ENCODE data around the gene PCTP.

Gene PCTP

DNA sequence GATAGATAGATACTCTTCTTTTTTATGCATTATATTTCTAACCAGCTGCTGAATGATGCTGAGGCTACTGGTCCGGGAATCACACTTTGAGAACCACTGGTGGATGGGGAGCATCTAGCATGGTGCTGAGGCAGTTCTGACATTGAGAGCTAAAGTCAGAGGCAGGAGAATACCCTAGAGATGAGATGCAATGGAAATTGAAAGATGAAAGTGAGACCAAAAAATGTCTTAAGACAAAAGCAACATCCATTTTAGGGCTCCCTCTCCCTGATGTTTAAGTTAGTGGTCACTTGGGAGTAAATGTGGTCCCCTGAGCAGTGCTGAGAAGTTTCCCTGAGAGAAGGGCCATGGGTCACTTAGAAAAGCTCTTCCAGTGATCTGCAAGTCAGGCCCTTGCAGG is 6.8 kb downstream of the PCTP start:
- DNase-seq (ENCODE audit: low read depth): no peak

- DNase-seq (ENCODE audit: low read depth): no peak
These were observed 7.3 kb downstream of the PCTP start for GRCh38 chr17:55758171-55758570.

GRCh38 chr17:55760643-55761355 is 9.9 kb downstream of the PCTP start:
- DNase-seq (ENCODE audit: low read depth): no peak

- no peak for DNase-seq (ENCODE audit: low read depth)
These were observed 11.4 kb downstream of the PCTP start for GRCh38 chr17:55762086-55762858.

GRCh38 chr17:55763856-55764255 is 13.0 kb downstream of the PCTP start:
- no peak for DNase-seq (ENCODE audit: low read depth)

DNA sequence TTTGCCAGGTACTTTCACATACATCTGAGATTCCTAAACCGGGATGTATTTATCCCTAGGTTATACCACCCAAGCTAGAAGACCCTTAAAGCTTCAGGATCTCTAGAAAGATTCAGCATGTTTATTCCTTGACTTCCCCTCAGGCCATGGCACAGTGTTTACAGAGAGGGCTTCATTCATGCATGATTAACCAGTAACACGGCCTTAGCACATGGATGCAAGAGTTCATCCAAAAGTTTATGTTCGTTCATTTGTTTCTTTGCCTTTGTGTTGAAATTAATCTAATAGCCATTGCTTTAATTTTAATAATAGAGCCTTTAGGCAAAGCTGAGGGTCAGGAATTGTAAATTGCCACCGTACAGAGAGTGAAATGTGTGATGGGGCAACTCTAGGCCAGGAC is 13.8 kb downstream of the PCTP start:
- no peak for DNase-seq (ENCODE audit: low read depth)

- no peak for DNase-seq (ENCODE audit: low read depth)
These were observed 14.6 kb downstream of the PCTP start for GRCh38 chr17:55765472-55765871.

DNA sequence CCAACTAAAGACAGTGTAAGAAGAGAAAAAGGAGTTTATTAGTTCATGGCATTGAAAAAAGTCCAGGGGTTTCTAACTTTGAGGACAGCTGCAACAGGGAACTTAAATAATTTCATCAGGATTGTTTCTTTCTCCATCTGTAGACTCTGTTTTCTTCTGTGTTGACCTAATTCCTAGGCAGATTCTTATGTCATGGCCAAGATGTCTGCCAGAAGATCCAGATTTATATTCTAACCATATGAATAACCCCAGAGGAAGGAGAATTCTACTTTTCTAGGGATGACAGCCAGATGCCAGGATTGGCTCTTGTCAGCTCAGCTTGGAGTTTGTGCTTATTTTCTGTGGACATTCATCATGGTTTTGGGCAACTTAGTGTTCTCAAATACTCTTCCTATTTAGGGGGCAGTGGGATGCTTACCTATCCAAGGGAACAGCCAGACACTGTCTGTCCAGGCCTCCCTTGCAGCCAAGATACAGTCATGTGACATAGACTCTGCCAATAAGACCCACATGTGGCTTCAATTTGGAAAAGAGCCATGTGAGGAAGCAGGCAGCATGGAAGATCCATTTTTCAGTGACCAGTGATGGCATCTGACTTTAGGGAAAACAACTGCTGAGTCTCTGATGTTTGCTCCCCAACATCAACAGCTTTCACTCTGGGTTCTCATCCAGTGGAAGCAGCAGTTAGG is 18.2 kb downstream of the PCTP start:
- DNase-seq (ENCODE audit: low read depth): no peak

- no peak for DNase-seq (ENCODE audit: low read depth)
These were observed 18.8 kb downstream of the PCTP start for GRCh38 chr17:55769625-55770000.

GRCh38 chr17:55770196-55770870 is 19.5 kb downstream of the PCTP start:
- DNase-seq (ENCODE audit: low read depth): no peak

DNA sequence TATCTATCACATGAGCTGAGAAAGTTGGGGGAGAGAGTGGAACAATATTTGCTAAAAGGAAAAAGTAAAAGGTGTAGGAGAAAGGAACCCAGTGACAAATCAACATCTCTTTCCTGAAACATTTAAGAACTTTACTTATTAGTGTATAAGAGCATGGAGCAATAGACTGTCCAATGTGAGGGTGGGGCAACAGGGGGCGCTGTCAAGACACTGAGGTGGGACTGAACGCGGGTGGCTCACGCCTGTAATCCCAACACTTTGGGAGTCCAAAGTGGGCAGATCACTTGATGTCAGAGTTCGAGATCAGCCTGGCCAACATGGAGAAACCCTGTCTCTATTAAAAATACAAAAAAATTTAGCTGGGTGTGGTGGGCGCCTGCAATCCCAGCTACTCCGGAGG is 21.2 kb downstream of the PCTP start:
- DNase-seq (ENCODE audit: low read depth): no peak

- no peak for DNase-seq (ENCODE audit: low read depth)
These were observed 22.8 kb downstream of the PCTP start for GRCh38 chr17:55773671-55774070.

GRCh38 chr17:55774846-55775271 is 24.0 kb downstream of the PCTP start:
- DNase-seq (ENCODE audit: low read depth): no peak

DNA sequence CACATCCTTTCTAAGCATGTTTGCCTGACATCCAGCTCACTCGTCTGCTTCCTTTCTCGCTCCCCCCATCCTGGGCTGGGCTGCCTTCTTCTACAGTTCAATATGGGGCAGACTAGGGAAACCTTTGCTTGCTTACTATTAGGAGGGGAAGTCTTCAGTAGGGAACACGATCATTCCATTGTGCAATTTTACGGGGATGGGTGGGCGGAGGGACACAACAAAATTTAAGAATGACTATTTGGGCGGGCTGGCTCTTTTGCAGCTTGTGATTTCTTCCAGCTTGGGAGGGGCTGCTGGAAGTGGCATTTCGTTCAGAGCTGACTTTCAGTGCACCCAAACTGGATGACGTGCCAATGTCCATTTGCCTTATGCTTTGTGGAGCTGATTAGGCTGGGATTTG is 25.4 kb downstream of the PCTP start:
- DNase-seq (ENCODE audit: low read depth): no peak

DNA sequence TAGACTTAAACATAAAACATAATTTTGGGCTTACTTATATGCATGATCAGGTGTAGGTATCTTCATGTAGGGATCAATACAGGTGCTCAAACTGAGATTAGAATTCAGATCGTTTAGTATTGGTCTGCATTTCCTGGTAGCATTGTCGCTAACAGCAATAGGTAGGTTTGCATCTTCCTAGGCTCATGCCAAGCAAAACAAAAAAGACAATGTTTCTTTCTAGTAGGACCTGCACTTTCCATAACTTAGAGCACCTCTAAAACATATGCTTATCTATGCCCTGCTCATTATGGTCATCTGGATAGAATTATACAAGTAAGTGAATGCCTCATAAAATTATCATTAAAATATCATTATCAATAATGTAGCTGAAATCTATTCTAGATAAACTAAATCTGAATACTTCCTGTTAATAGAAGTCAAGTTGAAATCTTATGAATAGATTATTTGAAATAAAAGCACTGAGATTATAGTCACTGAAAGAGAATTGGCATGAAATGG is 26.7 kb downstream of the PCTP start:
- DNase-seq (ENCODE audit: low read depth): no peak

DNA sequence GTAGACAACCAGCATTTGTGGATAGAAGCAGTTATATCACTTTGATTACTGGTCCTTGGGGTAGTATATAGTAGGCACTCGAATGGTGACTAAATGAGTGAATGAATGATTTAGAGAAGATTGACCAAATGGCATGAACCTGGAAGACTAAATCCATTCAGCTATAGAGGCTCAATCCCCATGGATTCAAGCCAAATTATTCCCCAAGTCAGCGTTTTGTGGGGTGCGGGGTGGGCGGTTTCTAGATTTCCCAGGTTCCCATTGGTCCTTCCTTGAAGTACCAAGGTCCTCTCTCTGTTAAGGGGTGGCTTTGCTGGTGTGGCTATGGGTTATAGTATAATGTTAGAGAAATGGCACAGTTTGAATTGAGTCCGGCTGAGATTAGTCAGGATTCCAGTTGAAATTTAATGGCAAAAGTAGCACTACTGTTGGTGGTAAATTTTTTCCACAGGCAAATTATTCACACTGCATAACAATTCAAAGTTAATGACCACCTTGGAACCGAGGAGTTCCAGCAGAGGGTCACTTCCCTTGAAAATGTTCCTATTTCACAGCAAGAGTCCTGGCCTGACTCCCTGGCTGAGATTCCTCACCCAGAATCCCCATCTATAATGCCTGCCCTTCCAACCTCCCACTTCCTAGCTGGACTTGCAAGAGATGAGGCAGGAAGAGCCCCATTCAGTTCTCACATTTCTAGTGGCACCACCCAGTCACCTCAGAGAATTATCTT is 27.7 kb downstream of the PCTP start:
- no peak for DNase-seq (ENCODE audit: low read depth)

DNA sequence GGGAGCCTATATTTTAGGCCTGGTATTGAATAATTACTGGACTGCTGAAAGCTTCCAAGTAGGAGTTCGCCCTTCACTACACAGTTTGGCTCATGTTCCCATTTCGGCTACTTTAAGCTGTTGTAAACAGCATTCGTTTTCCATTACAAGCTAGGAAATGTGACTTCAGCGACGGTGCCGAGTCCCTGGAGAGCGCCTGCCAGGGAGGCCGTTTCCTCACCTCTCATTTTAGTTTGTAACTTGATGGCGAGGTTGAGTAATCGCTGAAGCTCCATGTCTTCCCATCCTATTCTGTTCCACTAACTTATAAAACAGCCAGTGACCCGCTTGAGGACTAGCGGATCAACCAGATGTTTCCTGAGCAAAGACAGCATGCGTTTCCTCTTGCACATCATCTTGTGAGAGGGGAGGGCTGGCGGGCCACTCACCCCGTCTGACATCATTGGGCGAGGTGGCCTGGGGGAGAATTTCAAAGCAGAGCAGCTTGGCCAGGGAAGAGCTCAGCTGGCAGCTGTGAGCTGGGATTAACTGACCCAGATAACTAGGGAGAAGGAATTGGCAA is 32.9 kb downstream of the PCTP start:
- no peak for DNase-seq (ENCODE audit: low read depth)

GRCh38 chr17:55784666-55785065 is 33.8 kb downstream of the PCTP start:
- no peak for DNase-seq (ENCODE audit: low read depth)

DNA sequence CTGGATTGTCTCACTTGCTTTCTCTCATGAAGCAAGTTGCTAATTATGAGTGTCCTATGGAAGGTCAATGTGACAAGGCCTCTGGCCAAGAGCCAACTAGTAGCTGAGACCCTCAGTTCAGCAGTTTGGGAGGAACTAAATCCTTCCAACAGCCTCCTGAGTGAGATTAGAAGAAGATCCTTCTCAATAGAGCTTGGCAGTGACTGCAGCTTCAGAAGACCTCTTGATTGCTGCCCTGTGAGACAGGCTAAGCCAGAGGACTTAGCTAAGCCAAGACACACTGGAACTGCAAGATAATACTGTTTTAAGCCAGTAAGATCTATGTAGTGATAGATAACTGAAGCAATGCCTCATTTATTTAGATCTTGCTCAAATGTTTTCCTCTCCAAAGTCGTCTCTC is 34.3 kb downstream of the PCTP start:
- no peak for DNase-seq (ENCODE audit: low read depth)

- DNase-seq (ENCODE audit: low read depth): no peak
These were observed 42.4 kb downstream of the PCTP start for GRCh38 chr17:55793272-55793671.

DNA sequence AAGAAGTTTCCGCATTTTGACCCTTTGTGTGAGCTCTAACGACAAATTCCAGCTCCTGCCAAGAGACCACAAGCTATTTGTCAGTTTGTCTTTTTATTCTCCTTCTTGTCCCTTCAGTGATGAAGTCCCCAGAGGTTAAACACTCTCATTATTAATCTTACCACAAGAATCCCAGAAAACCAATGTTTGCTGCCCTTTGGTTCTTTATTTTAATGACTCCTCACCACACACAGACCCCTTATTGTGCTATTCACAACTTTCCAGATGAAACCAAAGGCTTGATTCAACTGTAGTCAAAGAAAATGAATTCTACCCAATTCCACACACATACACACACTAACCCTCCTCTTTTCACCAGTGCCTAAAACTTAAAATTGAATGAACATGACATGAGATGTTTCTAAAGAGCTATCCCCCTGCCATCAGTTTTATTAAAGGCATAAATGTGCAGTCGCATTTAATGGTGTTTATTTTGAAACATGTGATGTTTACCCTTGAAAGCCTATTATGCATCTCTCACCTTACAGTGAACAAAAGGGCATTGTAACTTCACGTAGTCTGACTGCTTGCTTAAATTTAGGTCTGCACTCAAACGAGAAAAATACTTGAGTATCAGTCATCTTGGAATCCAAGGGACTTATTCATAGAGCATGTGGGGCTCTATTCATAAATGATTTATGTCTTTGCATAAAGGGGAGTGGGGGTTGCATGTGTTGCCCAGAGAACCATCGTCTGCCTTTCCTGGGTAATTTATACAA is 44.1 kb downstream of the PCTP start:
- DNase-seq (ENCODE audit: low read depth): no peak
